NCI-H2196 (cell line): ENCODE data around the gene NRXN3.
A peak's percentile ranks its signal among the peaks of the same experiment; 100 is the strongest.
"Not testable (repeated sequence)": the region's sequence is repeated elsewhere in the genome, so short reads cannot be mapped to it uniquely, and the experiment has no call there.

ENCODE experiments used
- DNase-seq: peaks from one replicate; lab custom pipeline; 2025; ENCODE audit not compliant: unreplicated experiment; lab: John Stamatoyannopoulos, UW

Gene NRXN3

GRCh38 chr14:78567343-78567742 is 397.2 kb downstream of the NRXN3 start:
- peak; percentile 87 for DNase-seq

GRCh38 chr14:78573736-78574135 is 403.6 kb downstream of the NRXN3 start:
- not testable (repeated sequence) for DNase-seq

GRCh38 chr14:78576437-78577166 is 406.4 kb downstream of the NRXN3 start:
- no peak for DNase-seq

- DNase-seq: no peak
Measured at GRCh38 chr14:78581229-78581628, 411.1 kb downstream of the NRXN3 start.

- peak; percentile 12 for DNase-seq
Measured at GRCh38 chr14:78586681-78587080, 416.5 kb downstream of the NRXN3 start.

GRCh38 chr14:78588906-78589305 is 418.7 kb downstream of the NRXN3 start:
- no peak for DNase-seq

- no peak for DNase-seq
Measured at GRCh38 chr14:78592616-78593219, 422.5 kb downstream of the NRXN3 start.

- no peak for DNase-seq
Measured at GRCh38 chr14:78593949-78594348, 423.8 kb downstream of the NRXN3 start.

GRCh38 chr14:78595797-78596196 is 425.6 kb downstream of the NRXN3 start:
- DNase-seq: peak; percentile 44

GRCh38 chr14:78598046-78598920 is 428.1 kb downstream of the NRXN3 start:
- peak; percentile 79 for DNase-seq

- DNase-seq: no peak
Measured at GRCh38 chr14:78605025-78605762, 435.0 kb downstream of the NRXN3 start.

- DNase-seq: no peak
Measured at GRCh38 chr14:78605897-78606500, 435.8 kb downstream of the NRXN3 start.

- no peak for DNase-seq
Measured at GRCh38 chr14:78608998-78609787, 439.0 kb downstream of the NRXN3 start.

GRCh38 chr14:78610994-78611393 is 440.8 kb downstream of the NRXN3 start:
- no peak for DNase-seq

- no peak for DNase-seq
Measured at GRCh38 chr14:78611796-78612571, 441.8 kb downstream of the NRXN3 start.

GRCh38 chr14:78612666-78613065 is 442.5 kb downstream of the NRXN3 start:
- DNase-seq: no peak

- no peak for DNase-seq
Measured at GRCh38 chr14:78614593-78614992, 444.4 kb downstream of the NRXN3 start.

- DNase-seq: no peak
Measured at GRCh38 chr14:78617735-78618134, 447.6 kb downstream of the NRXN3 start.

- DNase-seq: no peak
Measured at GRCh38 chr14:78618368-78618767, 448.2 kb downstream of the NRXN3 start.
